Fibroblast of skin of abdomen (primary cell): ENCODE measurements around the gene GPR141.
"Not testable (repeated sequence)": the region's sequence is repeated elsewhere in the genome, so short reads cannot be mapped to it uniquely, and the experiment has no call there.

Experiments
- DNase-seq: peaks from one replicate; pipeline ENCODE4 v3.0.0-alpha.2; 2013

Gene GPR141

DNA sequence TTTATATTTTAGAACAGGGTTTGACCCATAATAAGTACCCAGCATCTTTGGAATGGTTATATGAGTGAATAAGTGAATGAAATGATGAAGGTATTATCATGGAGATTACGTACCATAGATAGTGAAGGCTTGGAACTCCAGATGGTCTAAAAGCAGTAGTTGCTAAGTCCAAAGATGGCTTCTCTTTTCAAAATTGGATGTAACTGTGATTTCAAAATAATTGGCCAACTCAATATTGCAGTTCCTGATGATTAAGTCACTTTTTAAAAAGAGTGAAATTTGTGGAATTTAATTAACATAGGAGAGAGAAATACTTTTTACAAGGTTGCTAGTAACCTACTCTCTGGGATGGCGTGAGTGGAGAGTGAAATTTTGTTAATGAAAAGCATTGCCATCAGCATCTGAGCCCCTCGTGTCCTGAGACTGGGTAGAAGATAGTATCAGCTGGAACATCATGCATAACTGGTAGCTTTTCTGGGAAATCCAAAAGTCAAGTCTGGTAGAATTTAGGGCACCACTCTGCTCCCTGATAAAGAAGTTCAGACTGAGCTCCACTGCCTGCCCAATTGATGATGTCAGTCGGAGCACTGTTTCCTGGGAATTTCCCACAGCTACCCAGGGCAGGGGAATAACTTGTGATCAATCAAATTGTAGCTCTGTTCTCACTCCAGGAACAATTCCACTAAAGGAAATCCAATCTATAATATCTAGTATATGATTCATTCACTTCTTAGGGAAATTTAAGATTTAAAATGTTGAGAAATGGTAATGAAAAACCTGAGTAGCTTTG lies 3.2 kb downstream of the GPR141 start:
- no peak for DNase-seq

DNA sequence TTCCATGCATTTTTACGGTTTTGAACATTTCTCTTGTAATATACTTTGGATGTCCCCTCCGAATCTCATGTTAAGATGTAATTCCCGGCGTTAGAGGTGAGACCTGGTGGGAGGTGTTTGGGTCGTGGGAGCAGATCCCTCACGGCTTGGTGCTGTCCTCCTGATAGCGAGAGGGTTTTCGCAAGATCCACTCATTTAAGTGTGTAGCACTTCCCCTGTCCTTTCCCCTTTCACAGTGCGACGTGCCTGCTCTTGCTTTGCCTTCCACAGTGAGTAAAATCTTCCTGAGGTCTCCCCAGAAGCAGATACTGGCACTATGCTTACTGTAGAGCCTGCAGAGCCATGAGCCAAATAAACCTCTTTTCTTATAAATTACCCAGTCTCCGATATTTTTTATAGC lies 6.6 kb downstream of the GPR141 start:
- DNase-seq = no peak

DNA sequence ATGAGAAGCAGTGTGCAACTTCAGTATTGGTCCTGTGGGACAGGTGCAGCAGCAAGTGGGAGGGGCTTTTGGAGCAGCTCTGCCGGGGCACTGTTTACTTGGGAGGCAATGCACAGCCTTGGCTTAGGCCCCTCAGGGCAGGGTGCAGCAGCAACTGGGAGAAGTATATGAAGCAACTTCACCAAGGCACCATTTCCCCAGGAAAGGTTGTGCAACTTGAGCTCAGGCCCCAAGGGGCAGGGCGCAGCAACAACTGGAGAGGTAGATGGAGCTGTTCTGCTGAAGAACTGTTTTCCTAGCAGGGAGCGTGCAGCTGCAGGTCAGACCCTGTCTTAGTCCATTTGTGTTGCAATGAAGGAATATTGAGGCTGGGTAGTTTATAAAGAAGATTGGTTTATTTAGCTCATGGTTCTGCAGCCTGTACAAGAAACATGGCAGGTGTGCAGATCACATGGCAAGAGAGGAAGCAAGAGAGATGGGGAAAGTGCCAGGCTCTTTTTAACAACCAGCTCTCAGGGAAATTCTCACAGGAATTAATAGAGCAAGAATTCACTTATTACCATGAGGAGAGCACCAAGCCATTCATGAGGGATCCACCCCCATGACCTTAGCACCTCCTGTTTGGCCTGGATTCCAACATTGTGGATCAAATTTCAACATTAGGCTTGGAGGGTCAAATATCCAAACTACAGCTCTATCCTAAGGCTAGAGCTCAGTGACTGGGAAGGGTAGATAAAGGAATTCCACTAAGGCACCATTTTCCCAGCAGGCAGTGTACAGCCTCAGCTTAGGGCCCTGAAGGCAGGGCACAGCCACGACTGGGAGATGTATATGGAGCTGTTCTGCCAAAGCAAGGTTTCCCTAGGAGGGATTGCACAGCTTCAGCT lies 10.9 kb downstream of the GPR141 start:
- no peak for DNase-seq

GRCh38 chr7:37698276-37698675 lies 14.7 kb downstream of the GPR141 start:
- DNase-seq = no peak

- no peak for DNase-seq
Observed at GRCh38 chr7:37698782-37699181, 15.2 kb downstream of the GPR141 start.

- DNase-seq = no peak
Observed at GRCh38 chr7:37701769-37702168, 18.2 kb downstream of the GPR141 start.

DNA sequence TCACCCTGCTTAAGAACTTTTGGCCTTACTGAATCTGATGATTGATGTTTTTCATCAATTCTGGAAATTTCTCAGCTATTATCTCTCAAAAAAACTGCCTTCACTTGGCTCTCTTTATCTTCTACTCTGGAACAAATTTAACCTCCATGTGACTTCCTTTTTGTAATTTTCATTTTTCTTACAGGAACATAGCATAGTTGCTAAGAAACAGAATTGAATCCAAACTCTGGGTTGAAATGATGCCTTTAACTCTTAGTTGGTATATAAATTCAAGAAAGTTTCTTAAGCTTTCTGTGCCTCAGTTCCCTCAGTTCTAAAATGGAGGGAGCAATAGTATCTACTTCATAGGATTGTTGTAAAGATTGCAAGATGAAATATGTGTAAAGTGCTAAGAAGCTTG lies 19.8 kb downstream of the GPR141 start:
- DNase-seq = no peak

DNA sequence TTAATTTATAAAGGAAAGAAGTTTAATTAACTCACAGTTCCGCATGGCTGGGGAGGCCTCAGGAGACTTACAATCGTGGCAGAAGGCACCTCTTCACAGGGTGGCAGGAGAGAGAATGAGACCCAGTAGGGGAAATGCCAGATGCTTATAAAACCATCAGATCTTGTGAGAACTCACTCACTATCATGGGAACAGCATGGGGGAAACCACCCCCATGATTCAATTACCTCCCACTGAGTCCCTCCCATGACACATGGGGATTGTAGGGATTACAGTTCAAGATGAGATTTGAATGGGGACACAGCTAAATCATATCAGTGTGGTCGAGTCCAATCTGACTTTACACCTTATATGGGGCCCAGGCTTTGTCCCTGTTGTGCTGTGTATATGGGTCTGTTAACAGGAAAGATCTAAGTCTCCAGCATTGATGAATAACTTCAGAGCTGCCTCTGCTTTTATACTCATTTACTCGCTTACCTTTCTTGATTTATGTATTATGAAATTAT lies 20.8 kb downstream of the GPR141 start:
- DNase-seq = not testable (repeated sequence)

- no peak for DNase-seq
Observed at GRCh38 chr7:37705976-37706375, 22.4 kb downstream of the GPR141 start.

GRCh38 chr7:37706804-37707203 lies 23.2 kb downstream of the GPR141 start:
- DNase-seq = no peak

DNA sequence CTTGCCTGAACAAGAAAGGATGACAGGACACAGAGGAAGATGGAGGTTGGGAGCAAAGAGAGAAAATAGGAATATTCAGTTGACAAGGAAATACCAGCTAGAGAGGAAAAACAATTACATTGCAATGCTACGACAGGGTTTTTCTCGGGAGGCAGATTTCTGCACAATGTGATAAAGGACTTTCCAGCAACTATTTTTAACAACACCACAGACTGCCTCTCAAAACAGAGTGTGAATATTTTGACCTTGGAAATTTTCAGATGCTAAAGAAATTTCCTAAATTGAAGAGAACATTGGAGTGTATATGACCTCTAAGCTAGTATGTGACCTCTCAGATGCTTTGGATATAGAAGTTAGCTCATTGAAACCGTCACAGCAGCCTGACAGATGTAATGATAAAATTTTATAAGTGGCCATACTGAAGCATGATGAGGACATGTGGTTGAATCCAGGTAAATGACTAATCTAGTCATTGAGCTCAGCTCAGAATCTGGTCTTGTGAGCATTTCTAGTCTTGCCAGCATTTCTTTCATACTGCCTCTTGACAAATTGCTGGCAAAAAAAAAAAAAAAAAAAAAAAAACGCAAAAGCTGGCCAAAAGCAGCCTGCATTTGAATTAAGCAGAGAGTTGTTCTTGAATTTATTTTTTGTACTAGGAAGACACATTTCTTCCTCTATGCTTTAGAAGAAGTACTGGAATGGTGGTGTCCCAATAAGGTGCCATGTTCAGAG lies 24.4 kb downstream of the GPR141 start:
- no peak for DNase-seq

- DNase-seq = no peak
Observed at GRCh38 chr7:37709631-37710509, 26.3 kb downstream of the GPR141 start.

DNA sequence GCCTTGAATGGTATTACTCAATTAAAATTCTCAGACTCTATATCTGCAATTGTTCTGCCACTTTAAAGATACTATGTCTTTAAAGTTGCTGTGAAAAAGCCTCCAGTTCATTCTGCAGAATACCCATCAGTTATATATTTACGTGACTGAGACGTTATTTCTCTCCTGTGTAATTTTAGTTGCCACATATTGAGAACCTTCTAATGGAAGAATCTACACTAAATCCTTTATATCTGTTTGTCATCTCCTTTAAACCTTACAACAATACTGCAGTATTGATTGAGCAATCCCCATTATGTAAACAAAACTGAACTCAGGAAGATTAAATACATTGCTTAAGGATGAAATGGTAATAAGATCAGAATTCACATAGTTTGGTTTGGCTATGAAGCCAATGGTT lies 30.0 kb downstream of the GPR141 start:
- no peak for DNase-seq

GRCh38 chr7:37714606-37715005 lies 31.0 kb downstream of the GPR141 start:
- no peak for DNase-seq

- DNase-seq = no peak
Observed at GRCh38 chr7:37718585-37718984, 35.0 kb downstream of the GPR141 start.

- DNase-seq = no peak
Observed at GRCh38 chr7:37719077-37719476, 35.5 kb downstream of the GPR141 start.

GRCh38 chr7:37724732-37725131 lies 41.2 kb downstream of the GPR141 start:
- no peak for DNase-seq

DNA sequence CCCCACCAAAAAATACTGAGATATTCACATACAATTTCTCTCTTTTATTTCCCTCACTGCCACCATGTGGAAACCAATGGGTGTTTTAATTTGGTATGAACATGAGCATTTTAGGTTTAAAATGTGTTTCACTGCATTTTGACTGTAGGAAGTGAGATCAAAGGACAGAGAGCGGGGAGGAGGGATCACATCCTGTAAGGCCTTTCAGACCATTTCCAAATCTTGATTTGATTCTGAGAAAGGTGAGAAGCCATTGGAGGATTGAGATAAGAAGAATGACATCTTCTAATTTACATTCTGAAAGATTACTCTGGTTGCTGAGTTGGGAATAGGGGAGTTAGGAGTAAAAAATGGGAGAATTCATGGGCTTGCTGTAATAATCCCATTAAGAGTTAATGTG lies 42.5 kb downstream of the GPR141 start:
- no peak for DNase-seq

- no peak for DNase-seq
Observed at GRCh38 chr7:37728747-37729146, 45.2 kb downstream of the GPR141 start.

DNA sequence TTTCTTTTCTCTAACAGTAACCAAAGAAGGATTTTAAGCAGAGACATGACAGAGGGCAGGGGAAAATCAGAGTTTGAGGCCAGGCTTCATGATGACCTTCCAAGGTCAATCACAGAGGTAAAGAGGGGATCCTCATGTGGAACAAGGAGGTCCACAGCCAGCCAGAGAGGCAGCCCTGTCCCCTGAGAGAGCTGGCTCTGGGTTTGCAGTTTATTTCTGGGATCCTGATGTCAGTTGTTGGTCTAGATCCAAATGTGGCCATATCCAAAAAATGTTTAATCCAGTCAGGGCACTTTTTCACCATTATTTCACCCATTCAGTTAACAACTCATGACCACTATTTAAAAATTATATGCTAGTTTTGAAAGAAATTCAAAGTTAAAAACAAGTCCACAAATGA lies 45.6 kb downstream of the GPR141 start:
- no peak for DNase-seq

DNA sequence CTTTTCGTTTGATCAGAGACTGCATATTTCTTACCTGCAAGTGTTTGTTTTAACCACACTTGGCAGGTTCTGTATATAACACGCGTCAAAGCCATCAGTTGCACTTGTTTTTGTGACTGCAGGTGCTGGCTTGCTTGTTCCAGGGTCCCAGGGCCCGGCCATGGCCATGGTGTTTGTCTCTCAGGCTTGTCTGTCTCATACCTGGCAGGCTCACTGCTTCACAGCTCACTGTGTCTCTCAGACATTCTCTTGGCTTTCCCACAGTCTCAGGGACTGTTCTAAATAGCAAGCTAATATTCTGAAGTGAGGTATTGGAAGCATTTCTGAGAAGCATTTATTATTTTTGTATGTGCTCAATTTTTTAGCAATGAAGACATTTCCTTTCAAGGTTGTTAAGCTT lies 46.9 kb downstream of the GPR141 start:
- DNase-seq = no peak

- no peak for DNase-seq
Observed at GRCh38 chr7:37732253-37732652, 48.7 kb downstream of the GPR141 start.
